GM19397 (cell line): ENCODE data around the gene DDX39B.
"Not testable (repeated sequence)": the region's sequence is repeated elsewhere in the genome, so short reads cannot be mapped to it uniquely, and the experiment has no call there.

Experiments used
- ATAC-seq: cut with Tn5 transposase; IDR thresholded peaks from one replicate; pipeline ENCODE4 v1.9.1; 2021; ENCODE audit warnings: mild to moderate bottlenecking, moderate library complexity; ENCODE audit not compliant: unreplicated experiment

Gene DDX39B

DNA sequence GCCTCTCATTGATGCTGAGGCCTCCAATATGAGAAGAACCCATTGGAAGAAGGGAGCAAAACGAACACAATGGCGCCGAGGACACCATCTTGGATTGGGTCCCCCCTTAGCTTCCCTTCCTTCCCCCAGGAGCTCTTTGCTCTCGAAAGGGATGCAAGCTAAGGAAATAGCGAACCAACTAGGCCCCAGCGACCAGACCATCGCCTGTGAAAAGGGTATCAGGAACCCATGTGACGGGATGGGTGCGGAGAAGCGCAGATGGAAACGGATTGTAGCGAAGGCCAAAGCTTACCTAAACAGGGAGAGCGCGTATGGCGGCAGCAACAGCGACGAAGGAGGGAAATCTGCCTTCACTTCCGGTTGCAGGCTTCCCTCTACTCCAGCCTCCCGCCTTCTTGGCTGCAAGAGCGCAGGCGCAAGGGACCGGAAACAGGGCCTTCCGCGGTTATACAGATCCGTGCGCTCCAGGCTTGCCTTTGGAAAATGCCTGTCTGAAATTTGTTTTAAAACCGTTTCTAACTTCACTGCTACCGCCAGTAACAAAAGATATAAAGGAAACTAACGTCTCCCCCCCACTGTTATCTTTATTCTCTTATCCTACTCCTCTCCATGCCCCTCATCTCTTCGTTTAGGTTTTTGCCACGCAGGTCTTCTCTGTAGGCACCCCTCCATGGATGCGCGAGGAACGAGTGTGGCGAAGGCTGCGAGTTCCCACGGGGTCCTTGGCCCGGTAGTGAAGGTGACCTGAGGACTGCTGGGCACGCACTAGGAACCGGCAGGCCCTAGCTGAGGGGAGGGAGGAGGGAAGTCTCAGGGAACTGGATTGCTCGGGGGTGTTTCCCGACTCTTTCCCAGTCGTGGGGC, at the start of gene DDX39B:
Gene DDX39B (minus strand): TSS at position 346 of the 864 bp plus-strand sequence. CDS start 1,471 bp downstream, outside the sequence.
- peak; percentile 70 for ATAC-seq

- ATAC-seq = not testable (repeated sequence)
Observed at GRCh38 chr6:31590691-31591090, 48.9 kb upstream of the DDX39B start.

GRCh38 chr6:31588871-31589650, 47.3 kb upstream of the DDX39B start:
- ATAC-seq = no peak

- no peak for ATAC-seq
Observed at GRCh38 chr6:31587791-31588777, 46.3 kb upstream of the DDX39B start.

DNA sequence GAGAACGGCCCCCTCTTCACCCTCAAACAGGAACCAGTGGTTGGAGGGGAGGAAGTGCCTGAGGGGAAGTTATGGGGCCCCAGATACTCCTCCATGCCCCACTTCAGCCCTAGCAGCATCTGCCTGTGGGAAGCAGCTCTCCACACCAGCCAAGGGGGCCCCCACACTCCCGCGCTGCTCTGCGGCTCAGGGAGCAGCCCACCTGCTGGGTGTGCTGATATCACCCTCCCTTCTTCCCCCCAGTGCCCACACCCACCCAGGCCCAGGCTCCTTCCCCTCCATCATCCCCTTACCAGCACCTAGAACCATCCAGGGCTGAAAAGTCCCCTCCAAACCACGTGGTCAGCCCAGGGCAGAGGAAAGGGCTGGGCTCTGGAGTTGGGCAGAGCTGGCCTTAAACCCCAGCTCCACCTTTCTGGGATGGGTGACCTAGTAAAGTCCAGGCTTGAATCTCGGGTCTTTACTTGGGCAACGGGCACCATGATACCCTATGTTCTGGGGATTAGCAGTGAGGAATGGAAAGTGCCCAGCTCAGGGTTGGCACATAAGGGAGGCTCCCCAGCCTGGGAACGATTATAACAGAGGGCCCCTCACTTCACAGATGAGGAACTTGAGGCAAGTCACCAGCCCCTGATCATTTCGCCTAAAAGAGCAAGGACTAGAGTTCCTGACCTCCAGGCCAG, 44.9 kb upstream of the DDX39B start:
- ATAC-seq = no peak

GRCh38 chr6:31586008-31586407, 44.2 kb upstream of the DDX39B start, which contains the start of gene LST1:
LST1 (plus strand) TSS chr6:31586277; CDS start chr6:31587300, 1,023 bp downstream.
- ATAC-seq = no peak

- no peak for ATAC-seq
Observed at GRCh38 chr6:31585491-31585890, 43.7 kb upstream of the DDX39B start.

DNA sequence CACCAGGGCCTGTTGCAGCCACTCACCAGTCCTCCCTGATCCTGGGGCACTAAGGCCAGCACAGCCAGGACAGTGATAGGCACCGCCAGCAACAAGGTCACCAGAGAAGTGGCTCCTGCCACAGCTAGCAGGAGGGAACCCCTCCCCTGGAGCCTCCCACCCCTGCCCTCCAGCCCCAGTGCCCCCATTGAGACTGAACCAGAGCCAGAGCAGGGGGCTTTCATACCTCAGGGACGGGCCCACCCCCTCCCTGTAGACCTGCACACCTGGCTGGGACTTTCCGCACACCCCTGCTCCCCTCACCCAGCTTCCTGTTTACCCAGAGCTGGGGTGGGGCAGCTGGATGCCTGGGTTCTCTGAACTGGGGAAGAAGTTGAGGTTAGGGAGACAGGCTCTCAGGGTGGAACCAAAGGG, 40.4 kb upstream of the DDX39B start, which contains the start of gene LTB:
Gene LTB (minus strand): TSS at position 195 of the 414 bp plus-strand sequence. CDS start 7 bp downstream, at position 188.
- no peak for ATAC-seq

- no peak for ATAC-seq
Observed at GRCh38 chr6:31581434-31582229, 39.8 kb upstream of the DDX39B start.

GRCh38 chr6:31580807-31581433, 39.1 kb upstream of the DDX39B start:
- peak; percentile 64 for ATAC-seq

DNA sequence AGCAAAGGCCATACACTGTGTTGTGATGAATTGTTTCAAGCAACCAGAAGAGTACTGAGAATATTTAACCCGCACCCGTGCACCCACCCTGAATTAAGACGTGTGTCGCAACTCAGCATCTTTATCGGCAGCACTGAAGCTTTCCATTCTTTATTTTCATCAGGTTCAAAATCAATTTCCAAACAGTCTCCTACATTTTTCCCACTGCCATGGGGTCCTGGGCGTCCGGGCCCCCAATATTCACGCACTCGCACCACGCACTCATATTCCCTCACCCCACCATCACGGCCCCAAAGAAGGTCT, 38.6 kb upstream of the DDX39B start:
- ATAC-seq = no peak

- ATAC-seq = no peak
Observed at GRCh38 chr6:31579546-31580437, 38.0 kb upstream of the DDX39B start.

DNA sequence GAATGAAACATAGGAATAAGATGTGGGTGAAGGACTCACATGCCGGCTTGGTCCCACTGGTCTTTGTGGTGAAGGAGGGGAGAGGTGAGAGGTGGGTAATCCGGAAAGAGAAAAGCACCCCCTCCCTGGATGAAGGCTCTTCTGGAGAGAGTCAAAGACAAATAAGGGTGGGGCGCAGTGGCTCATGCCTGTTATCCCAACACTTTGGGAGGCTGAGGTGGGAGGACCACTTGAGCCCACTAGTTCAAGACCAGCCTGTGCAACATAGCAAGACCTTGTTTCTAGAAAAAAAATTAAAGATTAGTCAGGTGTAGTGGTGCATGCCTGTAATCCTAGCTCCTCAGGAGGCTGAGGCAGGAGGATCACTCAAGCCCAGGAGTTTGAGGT, 37.3 kb upstream of the DDX39B start:
- ATAC-seq = no peak

GRCh38 chr6:31578184-31579118, 36.6 kb upstream of the DDX39B start:
- ATAC-seq = no peak

DNA sequence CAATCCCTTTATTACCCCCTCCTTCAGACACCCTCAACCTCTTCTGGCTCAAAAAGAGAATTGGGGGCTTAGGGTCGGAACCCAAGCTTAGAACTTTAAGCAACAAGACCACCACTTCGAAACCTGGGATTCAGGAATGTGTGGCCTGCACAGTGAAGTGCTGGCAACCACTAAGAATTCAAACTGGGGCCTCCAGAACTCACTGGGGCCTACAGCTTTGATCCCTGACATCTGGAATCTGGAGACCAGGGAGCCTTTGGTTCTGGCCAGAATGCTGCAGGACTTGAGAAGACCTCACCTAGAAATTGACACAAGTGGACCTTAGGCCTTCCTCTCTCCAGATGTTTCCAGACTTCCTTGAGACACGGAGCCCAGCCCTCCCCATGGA, 35.8 kb upstream of the DDX39B start:
- no peak for ATAC-seq

- no peak for ATAC-seq
Observed at GRCh38 chr6:31576897-31577578, 35.2 kb upstream of the DDX39B start.
